HCT116 (cell line): Measurements from ENCODE around the gene CLEC18A. TPM values are rescaled to one million over a fixed set of nuclear protein-coding genes. Genes with fewer than 3 reads are reported as not detected.

Experiments
- ATAC-seq: fragments of 200-7000 bp; cut with Tn5 transposase; 2 replicates; pipeline ENCODE4 v1.9.1; 2020; ENCODE audit warnings: mild to moderate bottlenecking, moderate library complexity
- BruUV-seq: library from RNA; stranded (reverse); fragments of 400-500 nt; replicated peaks from 2 replicates; lab custom pipeline; 2021; lab: Mats Ljungman, UMichigan
- CTCF ChIA-PET: fragments of 300-600 bp; sonication (Branson Sonifier 250); formaldehyde crosslinking; loops from one replicate; lab custom pipeline; 2021; ENCODE audit warnings: antibody characterized with exemption; lab: Charles Lee
- POLR2A ChIA-PET: fragments of 300-600, 350-600 bp; sonication (Branson Sonifier 250); formaldehyde crosslinking; loops from one replicate; lab custom pipeline; 2021; ENCODE audit warnings: antibody characterized with exemption; lab: Charles Lee
- RAD21 ChIA-PET, 2 experiments: fragments of 300-600 bp; sonication (Branson Sonifier 250); formaldehyde crosslinking; loops; one replicate each; lab custom pipeline; 2023; ENCODE audit warnings: low total read pairs in 2 of 2; ENCODE audit not compliant: uncharacterized antibody in 2 of 2, unreplicated experiment in 2 of 2, low non-redundant PET in 1 of 2; lab: Charles Lee
- DNase-seq: peaks from one replicate; pipeline ENCODE4 v3.0.0-alpha.2; 2010; ENCODE audit warnings: low read depth, low spot score
- H2AFZ ChIP-seq: fragments of 200-600 bp; shearing (Covaris generic), sonication (generic); 2 replicates; pipeline ENCODE4 v1.6.1; 2017; ENCODE audit warnings: low read depth, mixed run types, mixed read lengths, antibody characterized with exemption, low read length; ENCODE audit not compliant: poor library complexity, severe bottlenecking
- H3K27ac ChIP-seq: 2 replicates; pipeline ENCODE4 v1.5.1; 2012; ENCODE audit warnings: low read depth, low read length
- H3K27me3 ChIP-seq: fragments of 200-600 bp; sonication (generic); 2 replicates; pipeline ENCODE4 v1.6.1; 2016; ENCODE audit warnings: mixed run types, low read length, mixed read lengths; ENCODE audit not compliant: insufficient read depth
- H3K36me3 ChIP-seq, 2 experiments: fragments of 200-500 bp in 1 of 2; fragments of 200-600 bp in 1 of 2; sonication (Bioruptor generic) in 1 of 2; sonication (generic) in 1 of 2; 2 replicates each; pipeline versions ENCODE4 v1.5.1 to v1.6.1; 2014 to 2016; ENCODE audit warnings: low read length in 2 of 2, inconsistent platforms in 1 of 2, mixed read lengths in 1 of 2, mixed run types in 1 of 2; ENCODE audit not compliant: insufficient read depth in 2 of 2, control insufficient read depth in 1 of 2
- H3K4me1 ChIP-seq, 2 experiments: fragments of 200-600 bp in 1 of 2; sonication (generic) in 1 of 2; 2 replicates each; pipeline versions ENCODE4 v1.5.1 to v1.6.1; 2012 to 2017; ENCODE audit warnings: low read length in 2 of 2, inconsistent platforms in 1 of 2, mild to moderate bottlenecking in 1 of 2, mixed read lengths in 1 of 2, mixed run types in 1 of 2, moderate library complexity in 1 of 2; ENCODE audit not compliant: insufficient read depth in 2 of 2, control insufficient read depth in 1 of 2
- H3K4me2 ChIP-seq: fragments of 200-600 bp; sonication (generic); 2 replicates; pipeline ENCODE4 v1.6.1; 2017; ENCODE audit warnings: mixed run types, low read length, mixed read lengths
- H3K4me3 ChIP-seq, 2 experiments: fragments of 200-600 bp in 1 of 2; sonication (generic) in 1 of 2; replicated peaks in 1 of 2; 2 replicates each; pipeline ENCODE4 v1.5.1; 2011 to 2016; ENCODE audit warnings: low read length in 2 of 2, control low read depth in 1 of 2, low read depth in 1 of 2, mild to moderate bottlenecking in 1 of 2, mixed read lengths in 1 of 2, mixed run types in 1 of 2
- H3K79me2 ChIP-seq: fragments of 200-600 bp; sonication (generic); 2 replicates; pipeline ENCODE4 v1.6.1; 2017; ENCODE audit warnings: mild to moderate bottlenecking, mixed run types, low read length, moderate library complexity, mixed read lengths; ENCODE audit not compliant: insufficient read depth
- H3K9ac ChIP-seq: fragments of 200-600 bp; sonication (generic); 2 replicates; pipeline ENCODE4 v1.6.1; 2016; ENCODE audit warnings: low read length, mixed read lengths
- H3K9me2 ChIP-seq: fragments of 200-600 bp; sonication (generic), shearing (Covaris generic); 2 replicates; pipeline ENCODE4 v1.6.1; 2017; ENCODE audit warnings: mixed run types, mild to moderate bottlenecking, moderate library complexity; ENCODE audit not compliant: insufficient read depth
- H3K9me3 ChIP-seq, 2 experiments: fragments of 200-500 bp in 1 of 2; fragments of 200-600 bp in 1 of 2; sonication (Bioruptor generic) in 1 of 2; sonication (generic) in 1 of 2; 2 replicates each; pipeline ENCODE4 v1.6.1; 2014 to 2017; ENCODE audit warnings: low read length in 2 of 2, mixed read lengths in 2 of 2, inconsistent platforms in 1 of 2, low read depth in 1 of 2, mild to moderate bottlenecking in 1 of 2, mixed run types in 1 of 2, moderate library complexity in 1 of 2; ENCODE audit not compliant: control insufficient read depth in 1 of 2, insufficient read depth in 1 of 2
- H4K20me1 ChIP-seq: fragments of 200-600 bp; sonication (generic), shearing (Covaris generic); 2 replicates; pipeline ENCODE4 v1.6.1; 2017; ENCODE audit warnings: mixed run types, mild to moderate bottlenecking, moderate library complexity; ENCODE audit not compliant: insufficient read depth
- CBX3 ChIP-seq: IDR thresholded peaks from 2 replicates; pipeline ENCODE4 v1.6.1; 2012; ENCODE audit warnings: low read depth
- EGR1 ChIP-seq: IDR thresholded peaks from 2 replicates; pipeline ENCODE4 v1.6.1; 2012; ENCODE audit warnings: low read depth
- ELF1 ChIP-seq: IDR thresholded peaks from 2 replicates; pipeline ENCODE4 v1.6.1; 2012; ENCODE audit warnings: low read depth, borderline replicate concordance
- EZH2phosphoT487 ChIP-seq: fragments of 200-600 bp; IDR thresholded peaks from 2 replicates; pipeline ENCODE4 v1.6.1; 2018; ENCODE audit warnings: antibody characterized with exemption, borderline replicate concordance
- FOSL1 ChIP-seq: IDR thresholded peaks from 2 replicates; pipeline ENCODE4 v1.6.1; 2012; ENCODE audit warnings: low read depth
- POLR2A ChIP-seq: IDR thresholded peaks from 2 replicates; pipeline ENCODE4 v1.7.0; 2011; ENCODE audit warnings: borderline replicate concordance; ENCODE audit not compliant: insufficient read depth, insufficient read length; ENCODE audit errors: extremely low read depth
- SIN3A ChIP-seq: IDR thresholded peaks from 2 replicates; pipeline ENCODE4 v1.6.1; 2012; ENCODE audit warnings: low read depth
- SP1 ChIP-seq: IDR thresholded peaks from 2 replicates; pipeline ENCODE4 v1.6.1; 2012; ENCODE audit warnings: low read depth
- SRF ChIP-seq: IDR thresholded peaks from 2 replicates; pipeline ENCODE4 v1.6.1; 2012; ENCODE audit warnings: low read depth
- YY1 ChIP-seq: IDR thresholded peaks from 2 replicates; pipeline ENCODE4 v1.6.1; 2011; ENCODE audit warnings: low read length, low read depth, moderate library complexity, mild to moderate bottlenecking; ENCODE audit not compliant: insufficient replicate concordance; ENCODE audit errors: extremely low read depth
- ZFX ChIP-seq: fragments of 450-650 bp; IDR thresholded peaks from 2 replicates; pipeline ENCODE4 v1.6.1; 2017
- ZNF274 ChIP-seq: fragments of 200-500 bp; sonication (Bioruptor generic); IDR thresholded peaks from 2 replicates; pipeline ENCODE4 v1.6.1; 2014; ENCODE audit warnings: mild to moderate bottlenecking, low read depth, low read length, inconsistent platforms
- intact Hi-C: fragments of 100-400 bp; cut with micrococcal nuclease; formaldehyde crosslinking; loops from 2 replicates; pipeline ENCODE4 v1.10.0; 2022
- total RNA-seq: library from RNA; stranded (reverse); gene quantifications from one replicate; pipeline ENCODE4 v1.2.1, GENCODE V29; 2021; ENCODE audit not compliant: unreplicated experiment
- TF ChIP-seq, protein P1 (sequence below), 3 experiments: fragments of 200-600 bp in 1 of 3; sonication (generic) in 1 of 3; IDR thresholded peaks in 2 of 3; conservative IDR thresholded peaks in 1 of 3; 2 replicates each; pipeline ENCODE4 v1.5.1; 2012 to 2017; ENCODE audit warnings: low read depth in 2 of 3, low read length in 2 of 3, antibody characterized with exemption in 1 of 3, borderline replicate concordance in 1 of 3, control low read depth in 1 of 3, mild to moderate bottlenecking in 1 of 3, mixed read lengths in 1 of 3, mixed run types in 1 of 3, moderate library complexity in 1 of 3; ENCODE audit not compliant: insufficient read depth in 1 of 3
- TF ChIP-seq, protein P2 (sequence below): IDR thresholded peaks from 2 replicates; pipeline ENCODE4 v1.6.1; 2012

Gene CLEC18A
- total RNA-seq, 1 experiment from 2014 or later: 1.0 TPM

DNA sequence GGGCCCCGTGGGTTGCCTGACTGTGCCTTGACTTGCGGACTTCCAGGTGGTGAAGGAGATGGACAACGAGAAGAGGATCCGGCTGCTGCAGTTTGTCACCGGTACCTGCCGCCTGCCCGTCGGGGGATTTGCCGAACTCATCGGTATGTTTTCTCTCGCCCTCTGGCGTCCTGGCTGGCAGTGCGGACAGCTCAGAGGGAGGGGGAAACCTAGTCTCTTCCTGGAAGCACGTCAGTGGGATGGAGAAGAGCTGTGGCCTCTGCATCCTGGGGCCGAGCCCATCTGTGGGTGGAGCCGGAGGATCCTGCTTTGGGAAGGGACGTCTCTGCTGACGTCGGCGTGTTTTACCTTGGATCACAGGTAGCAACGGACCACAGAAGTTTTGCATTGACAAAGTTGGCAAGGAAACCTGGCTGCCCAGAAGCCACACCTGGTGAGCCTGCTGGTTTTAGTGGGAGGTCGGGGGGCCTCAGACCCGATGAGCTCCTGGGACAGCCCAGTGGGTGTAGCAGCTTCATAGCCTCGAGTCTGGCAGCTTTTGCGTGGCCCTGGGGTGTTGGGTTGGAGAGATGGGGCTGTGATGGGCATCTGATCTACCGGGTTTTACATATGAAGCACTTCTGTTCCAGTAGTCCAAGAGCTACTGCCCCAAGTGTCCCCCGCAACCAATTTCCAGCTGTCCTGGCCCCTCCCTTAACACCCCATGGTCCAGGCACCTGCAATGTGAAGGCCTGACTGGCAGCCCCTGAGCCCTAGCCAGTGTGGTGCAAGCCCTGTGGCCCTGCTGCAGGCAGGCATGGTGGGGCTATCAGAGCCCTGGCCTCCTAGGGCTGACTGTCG, 11.9 kb upstream of the CLEC18A start:
- BruUV-seq: no TSS peak
- ATAC-seq (no peak), DNase-seq (no peak)
- Histone ChIP-seq H3K4me1 (no peaks in the 10 kb centered on the region), H3K4me2 (no peak overlapping the region)
- CTCF ChIA-PET: no interaction called here
- no peak for TF ChIP-seq POLR2A
- no peak for TF ChIP-seq EGR1
- no peak for TF ChIP-seq EZH2phosphoT487
- no peak for TF ChIP-seq ELF1
- TF ChIP-seq CBX3: no peak
- TF ChIP-seq SP1: no peak
- TF ChIP-seq, all 23 proteins: peak for 0
- no peaks in the 10 kb centered on the region for H3K27me3 ChIP-seq
- intact Hi-C loops: no loop called here
- no peak overlapping the region for H3K4me3 ChIP-seq
- no peaks in the 10 kb centered on the region for H3K9me3 ChIP-seq
- H3K9me2 ChIP-seq: no peaks in the 10 kb centered on the region
- no peaks in the 10 kb centered on the region for H4K20me1 ChIP-seq
- no peak overlapping the region for H3K9ac ChIP-seq
- no peaks in the 10 kb centered on the region for H3K79me2 ChIP-seq
- H3K27ac ChIP-seq: no peak overlapping the region
- H3K36me3 ChIP-seq: no peaks in the 10 kb centered on the region; a peak in 2 of 4 replicates
- no peak overlapping the region for H2AFZ ChIP-seq
- POLR2A ChIA-PET: no interaction called here
- RAD21 ChIA-PET: no interaction called here

DNA sequence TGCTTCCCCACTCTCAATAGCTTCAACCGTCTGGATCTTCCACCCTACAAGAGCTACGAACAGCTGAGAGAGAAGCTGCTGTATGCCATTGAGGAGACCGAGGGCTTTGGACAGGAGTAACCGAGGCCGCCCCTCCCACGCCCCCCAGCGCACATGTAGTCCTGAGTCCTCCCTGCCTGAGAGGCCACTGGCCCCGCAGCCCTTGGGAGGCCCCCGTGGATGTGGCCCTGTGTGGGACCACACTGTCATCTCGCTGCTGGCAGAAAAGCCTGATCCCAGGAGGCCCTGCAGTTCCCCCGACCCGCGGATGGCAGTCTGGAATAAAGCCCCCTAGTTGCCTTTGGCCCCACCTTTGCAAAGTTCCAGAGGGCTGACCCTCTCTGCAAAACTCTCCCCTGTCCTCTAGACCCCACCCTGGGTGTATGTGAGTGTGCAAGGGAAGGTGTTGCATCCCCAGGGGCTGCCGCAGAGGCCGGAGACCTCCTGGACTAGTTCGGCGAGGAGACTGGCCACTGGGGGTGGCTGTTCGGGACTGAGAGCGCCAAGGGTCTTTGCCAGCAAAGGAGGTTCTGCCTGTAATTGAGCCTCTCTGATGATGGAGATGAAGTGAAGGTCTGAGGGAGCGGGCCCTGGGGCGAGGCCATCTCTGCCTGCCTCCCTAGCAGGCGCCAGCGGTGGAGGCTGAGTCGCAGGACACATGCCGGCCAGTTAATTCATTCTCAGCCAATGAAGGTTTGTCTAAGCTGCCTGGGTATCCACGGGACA, 11.1 kb upstream of the CLEC18A start:
- Histone ChIP-seq H3K36me3 (no peaks in the 10 kb centered on the region; a peak in 2 of 4 replicates), H3K79me2 (no peaks in the 10 kb centered on the region), H3K9me3 (no peaks in the 10 kb centered on the region), H3K4me2 (no peak overlapping the region), H3K27ac (no peak overlapping the region), H2AFZ (no peak overlapping the region), H4K20me1 (no peaks in the 10 kb centered on the region), H3K4me3 (no peak overlapping the region), H3K9ac (no peak overlapping the region), H3K9me2 (no peaks in the 10 kb centered on the region), H3K4me1 (no peaks in the 10 kb centered on the region), H3K27me3 (no peaks in the 10 kb centered on the region)
- DNase-seq (no peak), ATAC-seq (no peak)
- intact Hi-C loops: no loop called here
- no TSS peak for BruUV-seq
- ChIA-PET CTCF (no interaction called here), RAD21 (no interaction called here), POLR2A (no interaction called here)
- TF ChIP-seq SRF: no peak
- no peak for TF ChIP-seq SIN3A
- no peak for TF ChIP-seq ZNF274
- TF ChIP-seq SP1: no peak
- TF ChIP-seq, protein P1, sequence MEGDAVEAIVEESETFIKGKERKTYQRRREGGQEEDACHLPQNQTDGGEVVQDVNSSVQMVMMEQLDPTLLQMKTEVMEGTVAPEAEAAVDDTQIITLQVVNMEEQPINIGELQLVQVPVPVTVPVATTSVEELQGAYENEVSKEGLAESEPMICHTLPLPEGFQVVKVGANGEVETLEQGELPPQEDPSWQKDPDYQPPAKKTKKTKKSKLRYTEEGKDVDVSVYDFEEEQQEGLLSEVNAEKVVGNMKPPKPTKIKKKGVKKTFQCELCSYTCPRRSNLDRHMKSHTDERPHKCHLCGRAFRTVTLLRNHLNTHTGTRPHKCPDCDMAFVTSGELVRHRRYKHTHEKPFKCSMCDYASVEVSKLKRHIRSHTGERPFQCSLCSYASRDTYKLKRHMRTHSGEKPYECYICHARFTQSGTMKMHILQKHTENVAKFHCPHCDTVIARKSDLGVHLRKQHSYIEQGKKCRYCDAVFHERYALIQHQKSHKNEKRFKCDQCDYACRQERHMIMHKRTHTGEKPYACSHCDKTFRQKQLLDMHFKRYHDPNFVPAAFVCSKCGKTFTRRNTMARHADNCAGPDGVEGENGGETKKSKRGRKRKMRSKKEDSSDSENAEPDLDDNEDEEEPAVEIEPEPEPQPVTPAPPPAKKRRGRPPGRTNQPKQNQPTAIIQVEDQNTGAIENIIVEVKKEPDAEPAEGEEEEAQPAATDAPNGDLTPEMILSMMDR (IDR thresholded peaks at IDR 0.05 in 2 of 3, conservative IDR thresholded peaks at IDR 0.05 in 1 of 3; ENCODE audit: borderline replicate concordance in 1 of 3, insufficient read depth in 1 of 3, low read depth in 2 of 3, low read length in 2 of 3): no peak
- TF ChIP-seq YY1: no peak
- no peak for TF ChIP-seq FOSL1
- TF ChIP-seq, protein P2, sequence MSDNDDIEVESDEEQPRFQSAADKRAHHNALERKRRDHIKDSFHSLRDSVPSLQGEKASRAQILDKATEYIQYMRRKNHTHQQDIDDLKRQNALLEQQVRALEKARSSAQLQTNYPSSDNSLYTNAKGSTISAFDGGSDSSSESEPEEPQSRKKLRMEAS: no peak
- TF ChIP-seq ZFX: no peak
